22Rv1 (cell line): Measurements from ENCODE around the gene PJA1.

Experiments
- CTCF ChIP-seq: fragments of 450-650 bp; IDR thresholded peaks from 2 replicates; pipeline ENCODE4 v1.5.1; 2017; ENCODE audit warnings: mild to moderate bottlenecking
- ZFX ChIP-seq: fragments of 450-650 bp; IDR thresholded peaks from 2 replicates; pipeline ENCODE4 v1.6.1; 2017; ENCODE audit warnings: antibody characterized with exemption, borderline replicate concordance

GRCh38 chrX:69128588-69128987 lies 36.7 kb downstream of the PJA1 start:
- TF ChIP-seq CTCF = no peak
- TF ChIP-seq ZFX = no peak
